PC-9 (cell line): ENCODE measurements around the gene RETREG2. TPM values are rescaled to one million over a fixed set of nuclear protein-coding genes. Genes with fewer than 3 reads are reported as not detected.

Experiments used
- BruUV-seq: library from RNA; stranded (reverse); fragments of 400-500 nt; replicated peaks from 2 replicates; lab custom pipeline; 2021; lab: Mats Ljungman, UMichigan
- CTCF ChIA-PET: fragments of 300-600 bp; sonication (Branson Sonifier 250); formaldehyde crosslinking; loops from one replicate; lab custom pipeline; 2022; ENCODE audit warnings: antibody characterized with exemption; lab: Charles Lee
- POLR2A ChIA-PET: fragments of 300-600 bp; sonication (Branson Sonifier 250); formaldehyde crosslinking; loops from one replicate; lab custom pipeline; 2022; ENCODE audit warnings: antibody characterized with exemption; ENCODE audit not compliant: unreplicated experiment; lab: Charles Lee
- DNase-seq, 2 experiments: peaks; one replicate each; pipeline versions ENCODE4 v3.0.0 to v3.0.0-alpha.2; 2015 to 2022; ENCODE audit warnings: mixed read lengths in 1 of 2
- H2AFZ ChIP-seq: fragments of 200-600 bp; sonication (generic); 2 replicates; pipeline ENCODE4 v1.8.1; 2017; ENCODE audit warnings: antibody characterized with exemption
- H3F3A ChIP-seq: fragments of 200-600 bp; sonication (generic); 2 replicates; pipeline ENCODE4 v1.8.1; 2017; ENCODE audit warnings: antibody characterized with exemption, mild to moderate bottlenecking, low read depth; ENCODE audit not compliant: insufficient read depth
- H3K27ac ChIP-seq: fragments of 200-600 bp; sonication (generic); 2 replicates; pipeline ENCODE4 v1.6.1; 2016; ENCODE audit warnings: mixed run types
- H3K27me3 ChIP-seq: fragments of 200-600 bp; sonication (generic); 2 replicates; pipeline ENCODE4 v1.6.1; 2016; ENCODE audit warnings: low read depth, mixed run types; ENCODE audit not compliant: insufficient read depth
- H3K36me3 ChIP-seq: fragments of 200-600 bp; sonication (generic); 2 replicates; pipeline ENCODE4 v1.6.1; 2016; ENCODE audit warnings: low read depth, mixed run types
- H3K4me1 ChIP-seq: fragments of 200-600 bp; sonication (generic); replicated peaks from 2 replicates; pipeline ENCODE4 v1.6.1; 2016; ENCODE audit warnings: mixed run types; ENCODE audit not compliant: insufficient read depth
- H3K4me2 ChIP-seq: fragments of 200-600 bp; sonication (generic); 2 replicates; pipeline ENCODE4 v1.6.1; 2017; ENCODE audit warnings: mixed run types
- H3K4me3 ChIP-seq: fragments of 200-600 bp; sonication (generic); 2 replicates; pipeline ENCODE4 v1.6.1; 2016; ENCODE audit warnings: mixed run types
- H3K79me2 ChIP-seq: fragments of 200-600 bp; sonication (generic); 2 replicates; pipeline ENCODE4 v1.6.1; 2017; ENCODE audit warnings: low read depth, mixed run types
- H3K9me2 ChIP-seq: fragments of 200-600 bp; sonication (generic); 2 replicates; pipeline ENCODE4 v1.8.1; 2017; ENCODE audit warnings: mild to moderate bottlenecking; ENCODE audit not compliant: insufficient read depth
- H3K9me3 ChIP-seq: fragments of 200-600 bp; sonication (generic); 2 replicates; pipeline ENCODE4 v1.8.1; 2016; ENCODE audit warnings: low read depth; ENCODE audit not compliant: insufficient read depth
- H4K20me1 ChIP-seq: fragments of 200-600 bp; sonication (generic); 2 replicates; pipeline ENCODE4 v1.8.1; 2017; ENCODE audit not compliant: insufficient read depth
- EZH2 ChIP-seq: fragments of 200-600 bp; sonication (generic); IDR thresholded peaks from 2 replicates; pipeline ENCODE4 v1.8.0; 2017; ENCODE audit warnings: antibody characterized with exemption, low read depth
- intact Hi-C: fragments of 100-400 bp; cut with micrococcal nuclease; formaldehyde crosslinking; loops from one replicate; pipeline ENCODE4 v1.10.0; 2022; ENCODE audit not compliant: unreplicated experiment
- total RNA-seq: library from RNA; stranded (reverse); gene quantifications from 2 replicates; pipeline ENCODE4 v1.2.3, GENCODE V29; 2021
- TF ChIP-seq, protein P1 (sequence below): fragments of 200-600 bp; sonication (generic); conservative IDR thresholded peaks from 2 replicates; pipeline ENCODE4 v1.6.1; 2017; ENCODE audit warnings: mixed run types, antibody characterized with exemption, mild to moderate bottlenecking, moderate library complexity

The RETREG2 gene
- total RNA-seq, 1 experiment from 2014 or later, result 84.4 TPM

DNA sequence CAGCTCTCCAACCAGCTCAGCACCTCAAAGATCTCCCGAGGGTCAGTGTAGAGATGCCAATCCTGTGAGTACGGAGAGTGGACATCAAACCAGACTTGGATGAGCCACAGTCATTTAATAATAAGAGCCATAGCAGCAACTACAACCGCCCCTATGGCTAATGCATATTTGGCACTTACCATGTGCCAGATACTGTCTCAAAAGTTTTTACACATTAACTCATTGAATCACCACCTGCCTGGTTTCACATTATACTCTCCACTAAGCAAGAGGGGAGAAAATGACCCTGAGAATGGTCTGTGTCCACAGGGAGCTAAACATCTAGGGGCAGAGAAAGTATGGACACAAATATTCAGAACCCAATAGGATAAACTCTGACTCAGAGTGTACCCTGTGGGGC is 3.9 kb upstream of the RETREG2 start:
- intact Hi-C loops, result no loop called here
- Histone ChIP-seq H2AFZ (no peak overlapping the region), H3K4me3 (no peak overlapping the region), H3K27ac (no peak overlapping the region), H3K4me2 (no peak overlapping the region), H4K20me1 (no peaks in the 10 kb centered on the region; the same call in 1 of the 2 replicates), H3K36me3 (0 out of 2 replicates have a peak, but pooled peaks cover 12% of the 10 kb centered on the region), H3K27me3 (no peaks in the 10 kb centered on the region), H3K79me2 (peaks cover 27% of the 10 kb centered on the region), H3K9me3 (no peaks in the 10 kb centered on the region), H3K9me2 (no peaks in the 10 kb centered on the region), H3F3A (peaks cover 35% of the 10 kb centered on the region), H3K4me1 (peaks cover 14% of the 10 kb centered on the region)
- BruUV-seq, result no TSS peak
- no peak for DNase-seq
- TF ChIP-seq, protein P1, sequence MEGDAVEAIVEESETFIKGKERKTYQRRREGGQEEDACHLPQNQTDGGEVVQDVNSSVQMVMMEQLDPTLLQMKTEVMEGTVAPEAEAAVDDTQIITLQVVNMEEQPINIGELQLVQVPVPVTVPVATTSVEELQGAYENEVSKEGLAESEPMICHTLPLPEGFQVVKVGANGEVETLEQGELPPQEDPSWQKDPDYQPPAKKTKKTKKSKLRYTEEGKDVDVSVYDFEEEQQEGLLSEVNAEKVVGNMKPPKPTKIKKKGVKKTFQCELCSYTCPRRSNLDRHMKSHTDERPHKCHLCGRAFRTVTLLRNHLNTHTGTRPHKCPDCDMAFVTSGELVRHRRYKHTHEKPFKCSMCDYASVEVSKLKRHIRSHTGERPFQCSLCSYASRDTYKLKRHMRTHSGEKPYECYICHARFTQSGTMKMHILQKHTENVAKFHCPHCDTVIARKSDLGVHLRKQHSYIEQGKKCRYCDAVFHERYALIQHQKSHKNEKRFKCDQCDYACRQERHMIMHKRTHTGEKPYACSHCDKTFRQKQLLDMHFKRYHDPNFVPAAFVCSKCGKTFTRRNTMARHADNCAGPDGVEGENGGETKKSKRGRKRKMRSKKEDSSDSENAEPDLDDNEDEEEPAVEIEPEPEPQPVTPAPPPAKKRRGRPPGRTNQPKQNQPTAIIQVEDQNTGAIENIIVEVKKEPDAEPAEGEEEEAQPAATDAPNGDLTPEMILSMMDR, result no peak
- TF ChIP-seq EZH2, result no peak
- ChIA-PET CTCF (interaction anchor here (0.6 kb wide), 1 partner anchor 31 kb away, joined by 3 read pairs; no protein-coding TSS in a partner anchor), POLR2A (interaction anchor here (0.7 kb wide), 1 partner anchor 195 kb away, joined by 3 read pairs; no protein-coding TSS in a partner anchor)

GRCh38 chr2:219174801-219175200 is 3.3 kb upstream of the RETREG2 start:
- Histone ChIP-seq H3K27me3 (no peaks in the 10 kb centered on the region), H3K27ac (no peak overlapping the region), H2AFZ (no peak overlapping the region), H3K4me2 (0 out of 2 replicates have a peak overlapping the region, but pooled peaks have one; percentile 83), H3K36me3 (0 out of 2 replicates have a peak, but pooled peaks cover 12% of the 10 kb centered on the region), H3F3A (peaks cover 35% of the 10 kb centered on the region), H3K4me1 (peaks cover 19% of the 10 kb centered on the region), H3K4me3 (no peak overlapping the region), H3K9me2 (no peaks in the 10 kb centered on the region), H3K9me3 (no peaks in the 10 kb centered on the region), H3K79me2 (peaks cover 34% of the 10 kb centered on the region), H4K20me1 (no peaks in the 10 kb centered on the region; the same call in 1 of the 2 replicates)
- BruUV-seq, result no TSS peak
- intact Hi-C loops, result loop anchor here (5.0 kb wide), 1 partner anchor 178 kb away; no protein-coding TSS in a partner anchor
- CTCF ChIA-PET, result no interaction called here
- TF ChIP-seq EZH2, result no peak
- TF ChIP-seq, protein P1, result no peak
- DNase-seq, result no peak
- POLR2A ChIA-PET, result interaction anchor here (0.7 kb wide), 1 partner anchor 194 kb away, joined by 3 read pairs; no protein-coding TSS in a partner anchor

DNA sequence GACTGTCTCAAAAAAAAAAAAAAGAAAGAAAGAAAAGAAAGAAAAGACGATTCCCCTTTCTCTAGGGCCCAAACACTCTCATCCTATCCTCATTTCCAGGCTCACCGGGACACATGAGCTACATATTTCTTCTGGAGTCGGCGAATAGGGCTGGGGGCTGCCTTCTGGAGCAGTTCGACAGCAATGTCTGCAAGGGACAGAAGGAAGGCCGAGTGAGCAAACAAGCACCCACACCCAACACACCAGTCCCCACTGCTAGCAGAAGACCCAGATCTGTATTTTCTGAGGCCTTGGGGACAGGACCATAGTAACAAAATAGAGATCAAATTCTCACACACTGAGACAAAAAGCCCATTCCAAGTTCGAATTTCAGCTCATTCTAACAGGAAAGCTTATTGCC is 2.6 kb upstream of the RETREG2 start:
- BruUV-seq, result TSS peak; percentile 29
- no peak overlapping the region; the same call in 1 of the 2 replicates for H2AFZ ChIP-seq
- H4K20me1 ChIP-seq, result no peaks in the 10 kb centered on the region; the same call in 1 of the 2 replicates
- TF ChIP-seq, protein P1, result no peak
- TF ChIP-seq EZH2, result no peak
- ChIA-PET POLR2A (interaction anchor here (0.6 kb wide), 1 partner anchor 54 kb away, joined by 4 read pairs; no protein-coding TSS in a partner anchor), CTCF (interaction anchor here (0.7 to 1.6 kb wide), 2 partner anchors 104 to 119 kb away, joined by 6 to 10 read pairs; no protein-coding TSS in a partner anchor)
- DNase-seq, result no peak
- peaks cover 35% of the 10 kb centered on the region for H3F3A ChIP-seq
- no peaks in the 10 kb centered on the region for H3K9me2 ChIP-seq
- H3K79me2 ChIP-seq, result peaks cover 39% of the 10 kb centered on the region
- H3K4me1 ChIP-seq, result peaks cover 19% of the 10 kb centered on the region
- intact Hi-C loops, result loop anchor here (5.0 kb wide), 1 partner anchor 177 kb away; no protein-coding TSS in a partner anchor
- H3K4me3 ChIP-seq, result peak overlapping the region; percentile 95; the same call in 1 of the 2 replicates
- 0 out of 2 replicates have a peak, but pooled peaks cover 13% of the 10 kb centered on the region for H3K36me3 ChIP-seq
- H3K4me2 ChIP-seq, result peak overlapping the region; percentile 83
- no peaks in the 10 kb centered on the region for H3K9me3 ChIP-seq
- no peaks in the 10 kb centered on the region for H3K27me3 ChIP-seq
- H3K27ac ChIP-seq, result peak overlapping the region; percentile 77; the same call in 1 of the 2 replicates
